GM03348 (cell line): ENCODE measurements around the gene MAG.

Experiments
- DNase-seq: peaks from one replicate; pipeline ENCODE4 v3.0.0; 2012; ENCODE audit warnings: low spot score

MAG gene, protein sequence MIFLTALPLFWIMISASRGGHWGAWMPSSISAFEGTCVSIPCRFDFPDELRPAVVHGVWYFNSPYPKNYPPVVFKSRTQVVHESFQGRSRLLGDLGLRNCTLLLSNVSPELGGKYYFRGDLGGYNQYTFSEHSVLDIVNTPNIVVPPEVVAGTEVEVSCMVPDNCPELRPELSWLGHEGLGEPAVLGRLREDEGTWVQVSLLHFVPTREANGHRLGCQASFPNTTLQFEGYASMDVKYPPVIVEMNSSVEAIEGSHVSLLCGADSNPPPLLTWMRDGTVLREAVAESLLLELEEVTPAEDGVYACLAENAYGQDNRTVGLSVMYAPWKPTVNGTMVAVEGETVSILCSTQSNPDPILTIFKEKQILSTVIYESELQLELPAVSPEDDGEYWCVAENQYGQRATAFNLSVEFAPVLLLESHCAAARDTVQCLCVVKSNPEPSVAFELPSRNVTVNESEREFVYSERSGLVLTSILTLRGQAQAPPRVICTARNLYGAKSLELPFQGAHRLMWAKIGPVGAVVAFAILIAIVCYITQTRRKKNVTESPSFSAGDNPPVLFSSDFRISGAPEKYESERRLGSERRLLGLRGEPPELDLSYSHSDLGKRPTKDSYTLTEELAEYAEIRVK

DNA sequence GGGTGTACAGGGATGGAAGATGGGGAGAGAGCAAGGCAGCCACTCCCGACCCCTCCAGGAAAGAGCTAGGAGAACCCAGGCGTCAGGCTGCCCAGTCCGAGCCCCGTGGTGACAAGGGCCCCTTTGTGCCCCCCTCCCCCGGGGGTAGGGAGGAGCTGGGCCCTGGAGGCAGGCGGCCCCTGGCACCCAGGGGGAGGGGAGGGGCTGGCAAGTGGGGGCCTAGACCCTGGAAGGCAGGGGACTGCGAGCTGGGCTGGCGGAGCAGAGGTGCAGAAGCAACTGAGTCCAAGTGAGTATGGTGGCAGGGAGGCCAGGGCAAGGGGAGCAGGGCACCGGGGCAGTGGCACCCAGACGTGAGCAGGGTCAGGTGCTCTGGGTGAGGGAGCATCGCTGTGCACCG, at the start of gene MAG:
Gene MAG, plus strand, starts transcription at position 246 of the 400 bp plus-strand sequence. CDS start 3,248 bp downstream, outside the sequence.
- no peak for DNase-seq

- no peak for DNase-seq
Measured at GRCh38 chr19:35246466-35247092, 45.4 kb upstream of the MAG start.

GRCh38 chr19:35247526-35248309, 44.2 kb upstream of the MAG start:
- DNase-seq = no peak

- DNase-seq = no peak
Measured at GRCh38 chr19:35248310-35249145, 43.4 kb upstream of the MAG start, which contains the start of gene LSR. LSR (plus strand) TSS chr19:35249002; CDS start chr19:35249023, 21 bp downstream.

GRCh38 chr19:35249146-35249847, 42.7 kb upstream of the MAG start:
- DNase-seq = no peak

DNA sequence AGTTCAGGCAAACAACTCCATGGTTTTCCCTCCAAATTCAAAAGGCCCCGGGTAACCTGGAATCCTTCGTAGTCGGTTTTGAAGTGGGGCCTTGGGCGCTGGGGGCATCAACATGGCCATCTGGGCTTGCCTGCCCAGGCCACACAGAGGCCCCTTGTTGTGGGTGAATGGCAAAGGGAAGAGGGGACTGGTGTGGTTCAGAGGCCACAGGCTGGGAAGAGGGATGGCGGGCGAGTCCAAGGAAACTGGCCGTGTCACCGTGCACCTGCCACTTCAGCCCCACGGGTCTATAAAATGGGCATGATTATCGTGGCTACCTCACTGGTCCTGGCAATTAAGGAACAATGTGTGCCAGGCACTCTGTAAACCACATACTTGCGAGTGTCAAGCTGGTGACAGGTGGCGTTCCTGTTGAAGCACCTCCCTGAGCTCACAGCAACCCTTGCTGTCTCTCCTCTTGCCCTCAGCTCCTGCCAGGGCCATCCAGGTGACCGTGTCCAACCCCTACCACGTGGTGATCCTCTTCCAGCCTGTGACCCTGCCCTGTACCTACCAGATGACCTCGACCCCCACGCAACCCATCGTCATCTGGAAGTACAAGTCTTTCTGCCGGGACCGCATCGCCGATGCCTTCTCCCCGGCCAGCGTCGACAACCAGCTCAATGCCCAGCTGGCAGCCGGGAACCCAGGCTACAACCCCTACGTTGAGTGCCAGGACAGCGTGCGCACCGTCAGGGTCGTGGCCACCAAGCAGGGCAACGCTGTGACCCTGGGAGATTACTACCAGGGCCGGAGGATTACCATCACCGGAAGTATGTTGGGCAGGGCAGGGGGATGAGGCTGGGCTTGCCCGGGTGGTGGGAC, 41.9 kb upstream of the MAG start:
- no peak for DNase-seq

- no peak for DNase-seq
Measured at GRCh38 chr19:35251456-35251855, 40.5 kb upstream of the MAG start.

GRCh38 chr19:35253316-35254286, 38.4 kb upstream of the MAG start:
- DNase-seq = no peak

DNA sequence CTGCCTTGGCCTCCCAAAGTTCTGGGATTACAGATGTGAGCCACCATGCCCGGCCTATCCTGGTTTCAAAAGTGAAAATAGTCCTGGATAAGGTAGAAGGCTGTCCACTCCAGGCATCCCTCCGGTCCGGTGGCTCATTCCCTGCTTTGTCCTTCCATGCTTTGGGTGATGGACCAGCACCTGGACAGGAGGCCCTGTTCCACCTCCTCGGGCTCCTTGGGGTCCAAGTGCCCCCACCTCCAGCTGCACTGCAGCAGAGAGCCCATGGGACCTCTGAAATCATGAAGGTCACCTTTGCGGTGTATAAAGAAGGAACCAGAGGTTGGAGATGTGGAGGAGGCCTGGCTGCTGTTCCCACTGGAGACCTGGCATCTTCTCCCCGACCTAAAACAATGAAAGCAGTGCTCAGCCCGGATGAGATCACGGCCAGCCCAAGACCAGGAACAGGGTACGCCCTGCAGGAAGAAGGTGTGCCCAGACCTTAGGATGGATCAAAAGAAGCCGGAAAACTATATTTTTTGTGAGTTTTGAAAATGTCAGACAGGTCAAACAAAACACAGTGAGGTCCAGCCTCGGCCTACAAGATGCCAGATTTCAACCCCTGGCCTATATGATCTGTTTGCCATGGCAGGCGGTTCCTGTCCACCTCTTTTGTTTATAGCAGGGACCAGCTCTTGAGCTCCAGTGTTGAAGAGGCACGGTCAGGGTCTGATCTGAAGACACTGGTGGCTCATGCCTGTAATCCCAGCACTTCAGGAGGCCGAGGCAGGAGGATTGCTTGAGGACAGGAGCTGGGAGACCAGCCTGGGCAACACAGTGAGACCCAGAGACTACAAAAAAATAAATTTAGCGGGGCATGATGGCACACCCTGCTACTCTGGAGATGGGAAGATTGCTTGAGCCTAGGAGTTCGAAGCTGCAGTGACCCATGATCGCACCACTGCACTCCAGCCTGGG, 37.3 kb upstream of the MAG start:
- no peak for DNase-seq

DNA sequence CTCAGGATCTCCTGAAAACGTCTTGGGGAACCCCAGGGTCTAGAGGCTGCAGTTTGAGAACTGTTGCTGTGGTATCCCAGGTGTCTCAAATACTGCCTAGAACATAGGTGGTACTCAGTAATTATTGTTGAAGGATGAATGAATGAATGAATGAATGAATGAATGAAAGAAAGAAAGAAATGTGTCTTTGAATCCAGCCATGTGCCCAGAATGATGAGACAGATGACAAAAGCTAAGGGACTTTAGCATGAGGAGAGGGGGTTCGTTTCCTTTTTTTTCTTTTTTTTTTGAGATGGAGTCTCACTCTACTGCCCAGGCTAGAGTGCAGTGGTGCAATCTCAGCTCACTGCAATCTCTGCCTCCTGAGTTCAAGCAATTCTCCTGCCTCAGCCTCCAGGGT, 35.4 kb upstream of the MAG start:
- DNase-seq = no peak

DNA sequence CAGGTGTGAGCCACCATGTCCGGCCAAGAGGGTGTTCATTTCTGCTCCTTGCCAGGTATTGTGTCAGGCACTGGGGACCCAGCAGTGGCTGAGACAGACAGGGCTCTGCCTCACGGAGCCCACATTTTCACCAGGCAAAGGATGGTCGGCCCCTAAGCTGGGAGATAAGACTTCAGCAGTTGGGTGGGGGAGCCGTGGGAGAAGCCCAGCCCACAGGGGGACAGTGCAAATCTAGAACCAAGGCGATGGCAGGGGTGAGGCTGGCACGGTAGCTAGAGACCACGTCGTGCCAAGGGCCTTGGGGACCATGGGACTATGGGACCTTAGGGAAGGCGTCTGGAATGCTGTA, 34.9 kb upstream of the MAG start:
- DNase-seq = no peak

- DNase-seq = peak; percentile 2
Measured at GRCh38 chr19:35260694-35261304, 31.2 kb upstream of the MAG start.

DNA sequence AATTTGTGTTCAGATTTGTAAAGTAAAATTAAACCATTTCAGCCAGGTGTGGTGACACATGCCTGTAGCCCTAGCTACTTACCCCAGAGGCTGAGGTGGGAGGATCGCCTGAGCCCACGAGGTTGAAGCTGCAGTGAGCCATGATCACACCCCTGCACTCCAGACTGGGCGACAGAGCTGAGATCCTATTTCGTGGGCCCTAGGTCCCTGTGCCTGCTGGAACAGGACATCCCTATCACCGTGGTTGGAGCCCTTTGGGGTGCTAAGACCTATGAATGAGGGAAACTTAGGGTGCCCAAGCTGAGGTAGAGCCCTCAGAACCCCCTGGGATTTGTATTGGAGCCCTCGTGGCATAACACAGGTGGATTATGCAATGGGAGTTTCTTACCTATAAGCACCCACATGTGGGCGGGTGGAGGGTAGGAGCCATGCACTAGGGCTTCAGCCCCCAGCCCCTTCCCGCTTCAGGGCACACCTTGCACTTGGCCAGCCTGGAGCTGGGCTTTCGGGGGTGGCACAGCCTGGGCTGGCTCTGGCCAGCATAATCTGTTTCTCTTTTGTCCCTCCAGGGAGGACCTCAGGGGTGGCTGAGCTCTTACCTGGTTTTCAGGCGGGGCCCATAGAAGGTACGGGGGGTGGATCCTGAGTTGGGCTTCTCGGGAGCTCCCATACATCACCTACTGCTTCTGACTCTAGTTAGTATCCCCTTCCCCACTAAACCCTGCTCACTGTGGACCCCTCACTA, 30.4 kb upstream of the MAG start:
- DNase-seq = peak; percentile 5

GRCh38 chr19:35262101-35262761, 29.7 kb upstream of the MAG start:
- DNase-seq = peak; percentile 23

DNA sequence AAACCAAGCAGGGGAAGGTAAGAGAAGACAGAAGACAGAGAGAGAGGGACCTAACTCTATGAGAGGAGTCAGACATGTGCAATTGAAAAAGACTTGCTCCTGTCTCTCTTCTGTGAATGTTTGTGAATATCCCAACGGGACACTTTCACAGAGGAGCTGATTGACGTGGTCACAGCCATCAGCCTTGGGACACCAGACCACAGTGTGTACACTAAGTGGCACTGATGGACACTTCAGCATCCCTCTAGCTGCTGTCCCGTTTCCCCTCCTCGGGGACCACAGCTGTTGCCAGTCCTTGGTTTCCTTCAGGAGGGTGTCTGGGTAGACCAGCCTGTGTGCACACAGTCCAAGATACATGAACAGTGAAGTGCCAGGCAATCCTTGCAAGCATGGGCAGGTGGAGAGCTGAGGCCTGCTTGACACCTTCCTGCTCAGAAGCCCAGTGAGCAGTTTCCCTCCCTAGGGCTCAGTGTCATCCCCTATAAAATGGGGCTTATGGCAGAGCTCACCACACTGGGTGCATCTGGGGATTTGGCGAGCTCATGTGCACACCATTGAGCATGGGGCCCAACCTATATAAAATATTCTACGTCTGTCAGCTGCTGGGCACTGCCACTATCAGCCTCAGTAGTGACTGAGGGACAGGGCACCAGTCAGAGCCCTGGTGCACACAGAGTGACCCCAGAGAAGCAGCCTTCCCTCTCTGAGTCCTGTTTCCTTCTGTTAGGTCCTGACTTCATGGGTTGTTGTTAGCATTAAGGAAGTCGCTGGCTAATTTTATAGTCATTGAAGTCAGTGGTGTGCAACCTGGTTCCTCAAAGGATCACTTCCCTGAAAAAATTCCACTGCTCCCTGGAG, 27.5 kb upstream of the MAG start:
- DNase-seq = peak; percentile 6
